ENCODE data around the gene HCN2. TPM values are rescaled to one million over a fixed set of nuclear protein-coding genes. Genes with fewer than 3 reads are reported as not detected.

Gene HCN2
- total and polyA plus RNA-seq, 10 of the 15 experiments (the other 5 are each of a cell fraction or from before 2014, with no cell fraction given) = 0.01 to 0.54 (median 0.08) TPM; not detected in 4

DNA sequence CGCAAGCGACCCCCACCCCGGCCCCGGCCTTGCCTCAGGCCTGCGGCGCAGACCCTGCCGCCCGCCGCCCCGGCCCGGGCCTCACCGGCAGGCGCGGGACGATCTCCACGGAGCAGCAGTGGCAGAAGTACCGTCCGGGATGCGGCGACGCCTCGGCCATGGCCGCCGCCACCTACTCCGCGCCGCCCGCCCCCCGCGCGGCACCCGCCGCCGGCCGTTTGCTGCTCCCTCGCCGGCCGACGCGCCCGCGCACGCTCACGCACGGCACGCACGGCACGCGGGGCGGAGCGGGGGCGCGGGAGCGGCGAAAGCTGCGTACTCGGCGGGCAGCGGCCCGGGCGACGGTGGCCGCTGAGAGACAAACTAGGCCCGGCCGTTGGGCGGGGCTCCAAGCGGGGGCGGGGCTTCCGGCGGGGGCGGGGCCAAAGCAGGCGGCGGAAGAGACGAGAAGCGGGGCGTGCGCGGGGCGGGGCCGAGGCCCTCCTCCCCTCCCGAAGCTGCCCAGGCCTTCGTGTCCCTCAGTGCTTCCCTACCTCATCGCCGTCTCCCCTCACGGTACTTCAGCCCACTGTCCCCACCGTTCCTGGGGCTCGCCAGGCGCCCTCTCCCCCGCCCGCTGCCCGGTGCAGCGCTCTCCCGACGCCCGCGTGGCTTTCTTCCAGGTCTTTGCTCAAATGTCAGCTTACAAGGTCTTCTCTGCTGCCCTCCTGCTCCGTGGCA is 73.4 kb downstream of the HCN2 start, which contains the start of gene RNF126 (continued):
- TF ChIP-seq ATF3 (IDR thresholded peaks at IDR 0.05; ENCODE audit: borderline replicate concordance, extremely low read depth, low read depth, low read length) (no peak), SMARCA5 (IDR thresholded peaks at IDR 0.05) (peak; percentile 78)
- TF ChIP-seq, protein P1, sequence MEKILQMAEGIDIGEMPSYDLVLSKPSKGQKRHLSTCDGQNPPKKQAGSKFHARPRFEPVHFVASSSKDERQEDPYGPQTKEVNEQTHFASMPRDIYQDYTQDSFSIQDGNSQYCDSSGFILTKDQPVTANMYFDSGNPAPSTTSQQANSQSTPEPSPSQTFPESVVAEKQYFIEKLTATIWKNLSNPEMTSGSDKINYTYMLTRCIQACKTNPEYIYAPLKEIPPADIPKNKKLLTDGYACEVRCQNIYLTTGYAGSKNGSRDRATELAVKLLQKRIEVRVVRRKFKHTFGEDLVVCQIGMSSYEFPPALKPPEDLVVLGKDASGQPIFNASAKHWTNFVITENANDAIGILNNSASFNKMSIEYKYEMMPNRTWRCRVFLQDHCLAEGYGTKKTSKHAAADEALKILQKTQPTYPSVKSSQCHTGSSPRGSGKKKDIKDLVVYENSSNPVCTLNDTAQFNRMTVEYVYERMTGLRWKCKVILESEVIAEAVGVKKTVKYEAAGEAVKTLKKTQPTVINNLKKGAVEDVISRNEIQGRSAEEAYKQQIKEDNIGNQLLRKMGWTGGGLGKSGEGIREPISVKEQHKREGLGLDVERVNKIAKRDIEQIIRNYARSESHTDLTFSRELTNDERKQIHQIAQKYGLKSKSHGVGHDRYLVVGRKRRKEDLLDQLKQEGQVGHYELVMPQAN (conservative IDR thresholded peaks at IDR 0.05) = peak; percentile 64

DNA sequence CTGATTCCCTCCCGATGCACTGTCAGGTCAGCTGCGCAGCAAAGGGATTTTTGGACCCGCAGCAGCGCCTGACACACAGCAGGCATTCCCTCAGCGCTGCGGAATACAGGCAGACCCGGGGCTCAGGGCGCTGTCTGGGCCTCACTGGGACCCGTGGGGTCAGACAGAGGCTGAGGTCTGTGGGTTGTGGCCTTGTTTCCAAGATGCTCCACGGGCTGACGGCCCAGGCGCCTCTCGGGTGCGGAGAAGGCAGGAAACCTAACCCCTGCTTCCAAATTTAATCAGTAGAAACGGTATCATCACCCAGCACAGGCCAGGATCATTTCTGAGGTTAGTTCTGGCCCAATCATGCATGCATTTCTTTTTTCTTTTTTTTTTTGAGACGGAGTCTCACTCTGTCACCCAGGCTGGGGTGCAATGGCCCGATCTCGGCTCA is 74.0 kb downstream of the HCN2 start:
- in situ Hi-C loops (cut with MboI) (no loop called here), intact Hi-C loops (cut with micrococcal nuclease; ENCODE audit: unreplicated experiment) (loop anchor here (2.0 kb wide), 1 partner anchor 17 kb away; no protein-coding TSS in a partner anchor)
- peaks cover 43% of the 10 kb centered on the region for H3K79me2 ChIP-seq (ENCODE audit: control insufficient read depth, insufficient read depth, low read length)
- no peaks in the 10 kb centered on the region; the same call in 2 of the 3 replicates for H3K9me3 ChIP-seq (replicated peaks; ENCODE audit: control insufficient read depth, insufficient read depth, low read length)
- WGBS (ENCODE audit: insufficient coverage, insufficient replicate concordance, low lambda C conversion rate, missing lambda C conversion rate) = 36% methylated on average over 17 of the region's 18 CpGs
- BruUV-seq (replicated peaks) = no TSS peak
- ChIA-PET SMC1A (ENCODE audit: uncharacterized antibody, unreplicated experiment) (interaction anchor here (0.9 to 1.3 kb wide), 3 partner anchors 11 to 70 kb away, joined by 3 to 4 read pairs (median 4); no protein-coding TSS in a partner anchor), CTCF (interaction anchor here (0.6 to 1.7 kb wide), 7 partner anchors 27 to 77 kb away, joined by 3 to 18 read pairs (median 3); partner anchors contain the start of gene POLRMT), RAD21 (ENCODE audit: unreplicated experiment) (interaction anchor here (0.8 to 1.4 kb wide), 6 partner anchors 16 to 200 kb away, joined by 3 to 9 read pairs (median 3); no protein-coding TSS in a partner anchor), POLR2A (interaction anchor here (0.6 to 0.8 kb wide), 4 partner anchors 29 to 58 kb away, joined by 3 to 6 read pairs (median 4); partner anchors contain the start of gene POLRMT)
- peak overlapping the region; percentile 66 for H3K4me3 ChIP-seq
- peak overlapping the region; percentile 74 for H3K27ac ChIP-seq (ENCODE audit: control insufficient read depth, insufficient read depth)
- peaks cover 19% of the 10 kb centered on the region for H3K4me1 ChIP-seq (ENCODE audit: control insufficient read depth, insufficient read depth, low read length)
- H3K4me2 ChIP-seq (ENCODE audit: control insufficient read depth, insufficient read depth) = peak overlapping the region; percentile 98
- TF ChIP-seq TBL1XR1 (IDR thresholded peaks at IDR 0.05; ENCODE audit: low read depth, low read length) (no peak), ZBTB40 (IDR thresholded peaks at IDR 0.05; ENCODE audit: borderline replicate concordance) (peak; percentile 52)
- TF ChIP-seq, protein P2, sequence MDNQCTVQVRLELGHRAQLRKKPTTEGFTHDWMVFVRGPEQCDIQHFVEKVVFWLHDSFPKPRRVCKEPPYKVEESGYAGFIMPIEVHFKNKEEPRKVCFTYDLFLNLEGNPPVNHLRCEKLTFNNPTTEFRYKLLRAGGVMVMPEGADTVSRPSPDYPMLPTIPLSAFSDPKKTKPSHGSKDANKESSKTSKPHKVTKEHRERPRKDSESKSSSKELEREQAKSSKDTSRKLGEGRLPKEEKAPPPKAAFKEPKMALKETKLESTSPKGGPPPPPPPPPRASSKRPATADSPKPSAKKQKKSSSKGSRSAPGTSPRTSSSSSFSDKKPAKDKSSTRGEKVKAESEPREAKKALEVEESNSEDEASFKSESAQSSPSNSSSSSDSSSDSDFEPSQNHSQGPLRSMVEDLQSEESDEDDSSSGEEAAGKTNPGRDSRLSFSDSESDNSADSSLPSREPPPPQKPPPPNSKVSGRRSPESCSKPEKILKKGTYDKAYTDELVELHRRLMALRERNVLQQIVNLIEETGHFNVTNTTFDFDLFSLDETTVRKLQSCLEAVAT (IDR thresholded peaks at IDR 0.05) = peak; percentile 97
- H3K9ac ChIP-seq (ENCODE audit: control insufficient read depth, insufficient read depth, low read length) = peak overlapping the region; percentile 75
- no peaks in the 10 kb centered on the region for H3K27me3 ChIP-seq (replicated peaks in 1 of 2; ENCODE audit: control insufficient read depth in 2 of 2, insufficient read depth in 2 of 2, low read length in 1 of 2)
- FAIRE-seq = no peak
- peak overlapping the region; percentile 85 for H2AFZ ChIP-seq (ENCODE audit: control insufficient read depth, low read depth, low read length)
- no peak for ATAC-seq
- H3K36me3 ChIP-seq (ENCODE audit: control insufficient read depth in 2 of 2, insufficient read depth in 2 of 2, low read length in 1 of 2) = peaks cover 0 to 5% of the 10 kb centered on the region in 2 experiments; a peak in 2 of 4 replicates
- DNase-seq (ENCODE audit: low read depth, low spot score) = no peak
- H4K20me1 ChIP-seq (ENCODE audit: control insufficient read depth, insufficient read depth) = peaks cover 12% of the 10 kb centered on the region
